Measurements from ENCODE around the gene TACC2. TPM values are rescaled to one million over a fixed set of nuclear protein-coding genes. Genes with fewer than 3 reads are reported as not detected.

Gene TACC2
- total RNA-seq, 8 experiments from 2014 or later, result 14.0 to 63.3 (median 31.9) TPM

- Histone ChIP-seq H3K4me1 (replicated peaks in 1 of 2) (no peaks in the 10 kb centered on the region), H3K27ac (no peak overlapping the region), H3K4me3 (no peak overlapping the region)
- WGBS, 10 experiments, result 74 to 100% (median 88%) methylated on average over 2 to 6 of the region's 14 CpGs; no CpG with 5 or more reads in 4 of the 10 experiments
- in situ Hi-C loops (cut with MboI; ENCODE audit: low pct_unique_long_range_greater_than_20kb in 2 of 9, low sequenced_read_pairs in 9 of 9, unreplicated experiment in 9 of 9), result no loop called here
- ATAC-seq (replicated peaks in 6 of 8), result no peak
Measured at GRCh38 chr10:122255509-122256301, 266.7 kb downstream of the TACC2 start.

- WGBS, 10 experiments, result 59 to 96% (median 86%) methylated on average over 3 of the region's 3 CpGs; no CpG with 5 or more reads in 5 of the 10 experiments
- no peak overlapping the region for H3K27ac ChIP-seq
- ATAC-seq (replicated peaks in 6 of 8), result no peak
- no peaks in the 10 kb centered on the region for H3K4me1 ChIP-seq (replicated peaks in 1 of 2)
- in situ Hi-C loops (cut with MboI; ENCODE audit: low pct_unique_long_range_greater_than_20kb in 2 of 9, low sequenced_read_pairs in 9 of 9, unreplicated experiment in 9 of 9), result no loop called here
- no peak overlapping the region for H3K4me3 ChIP-seq
Measured at GRCh38 chr10:122257041-122257440, 268.1 kb downstream of the TACC2 start.

- Histone ChIP-seq H3K4me3 (no peak overlapping the region), H3K27ac (no peak overlapping the region), H3K4me1 (replicated peaks in 1 of 2) (no peaks in the 10 kb centered on the region)
- in situ Hi-C loops (cut with MboI; ENCODE audit: low pct_unique_long_range_greater_than_20kb in 2 of 9, low sequenced_read_pairs in 9 of 9, unreplicated experiment in 9 of 9), result no loop called here
- WGBS, 10 experiments, result 60 to 100% (median 88%) methylated on average over 1 to 11 of the region's 25 CpGs; no CpG with 5 or more reads in 7 of the 10 experiments
- ATAC-seq (replicated peaks in 6 of 8), result peak in 1 of 8 experiments; percentile 14
Measured at GRCh38 chr10:122258136-122259074, 269.4 kb downstream of the TACC2 start.

- ATAC-seq (replicated peaks in 6 of 8), result no peak
- Histone ChIP-seq H3K4me3 (no peak overlapping the region), H3K27ac (no peak overlapping the region), H3K4me1 (replicated peaks in 1 of 2) (no peaks in the 10 kb centered on the region)
- in situ Hi-C loops (cut with MboI; ENCODE audit: low pct_unique_long_range_greater_than_20kb in 2 of 9, low sequenced_read_pairs in 9 of 9, unreplicated experiment in 9 of 9), result no loop called here
- 92 to 100% (median 97%) methylated on average over 2 to 3 of the region's 4 CpGs; no CpG with 5 or more reads in 4 of the 10 experiments for WGBS, 10 experiments
Measured at GRCh38 chr10:122259075-122259466, 270.1 kb downstream of the TACC2 start.

GRCh38 chr10:122261584-122261983 lies 272.6 kb downstream of the TACC2 start:
- no peak for ATAC-seq (replicated peaks in 6 of 8)
- H3K4me3 ChIP-seq, result no peak overlapping the region
- in situ Hi-C loops (cut with MboI; ENCODE audit: low pct_unique_long_range_greater_than_20kb in 2 of 9, low sequenced_read_pairs in 9 of 9, unreplicated experiment in 9 of 9), result no loop called here
- WGBS, 10 experiments, result 42 to 100% (median 76%) methylated on average over 1 of the region's 1 CpG; no CpG with 5 or more reads in 6 of the 10 experiments
- H3K27ac ChIP-seq, result no peak overlapping the region
- H3K4me1 ChIP-seq (replicated peaks in 1 of 2), result peaks cover 7 to 11% of the 10 kb centered on the region in 2 donors

GRCh38 chr10:122263971-122264370 lies 275.0 kb downstream of the TACC2 start:
- 0 to 67% (median 47%) methylated on average over 1 of the region's 1 CpG; no CpG with 5 or more reads in 2 of the 10 experiments for WGBS, 10 experiments
- peak in 3 of 8 experiments; percentile 16 to 55 (median 48) for ATAC-seq (replicated peaks in 6 of 8)
- in situ Hi-C loops (cut with MboI; ENCODE audit: low pct_unique_long_range_greater_than_20kb in 2 of 9, low sequenced_read_pairs in 9 of 9, unreplicated experiment in 9 of 9), result no loop called here
- Histone ChIP-seq H3K27ac (no peak overlapping the region), H3K4me3 (no peak overlapping the region), H3K4me1 (replicated peaks in 1 of 2) (peaks cover 7 to 11% of the 10 kb centered on the region in 2 donors)

GRCh38 chr10:122264436-122264835 lies 275.5 kb downstream of the TACC2 start:
- in situ Hi-C loops (cut with MboI; ENCODE audit: low pct_unique_long_range_greater_than_20kb in 2 of 9, low sequenced_read_pairs in 9 of 9, unreplicated experiment in 9 of 9), result no loop called here
- H3K4me3 ChIP-seq, result no peak overlapping the region
- 0 to 100% (median 36%) methylated on average over 1 of the region's 1 CpG; no CpG with 5 or more reads in 5 of the 10 experiments for WGBS, 10 experiments
- H3K27ac ChIP-seq, result no peak overlapping the region
- peak in 5 of 8 experiments; percentile 14 to 89 (median 84) for ATAC-seq (replicated peaks in 6 of 8)
- H3K4me1 ChIP-seq (replicated peaks in 1 of 2), result peaks cover 7 to 11% of the 10 kb centered on the region in 2 donors

GRCh38 chr10:122264931-122265330 lies 276.0 kb downstream of the TACC2 start:
- no peak overlapping the region for H3K27ac ChIP-seq
- H3K4me1 ChIP-seq (replicated peaks in 1 of 2), result peaks cover 7 to 11% of the 10 kb centered on the region in 2 donors
- no peak for ATAC-seq (replicated peaks in 6 of 8)
- H3K4me3 ChIP-seq, result no peak overlapping the region
- 81 to 100% (median 91%) methylated on average over 2 to 8 of the region's 8 CpGs; no CpG with 5 or more reads in 6 of the 10 experiments for WGBS, 10 experiments
- in situ Hi-C loops (cut with MboI; ENCODE audit: low pct_unique_long_range_greater_than_20kb in 2 of 9, low sequenced_read_pairs in 9 of 9, unreplicated experiment in 9 of 9), result no loop called here

- WGBS, 10 experiments, result 32 to 100% (median 67%) methylated on average over 1 to 6 of the region's 6 CpGs; no CpG with 5 or more reads in 3 of the 10 experiments
- Histone ChIP-seq H3K27ac (no peak overlapping the region), H3K4me1 (replicated peaks in 1 of 2) (peaks cover 7 to 11% of the 10 kb centered on the region in 2 donors), H3K4me3 (no peak overlapping the region)
- ATAC-seq (replicated peaks in 6 of 8), result peak in 4 of 8 experiments; percentile 24 to 70 (median 54)
- in situ Hi-C loops (cut with MboI; ENCODE audit: low pct_unique_long_range_greater_than_20kb in 2 of 9, low sequenced_read_pairs in 9 of 9, unreplicated experiment in 9 of 9), result no loop called here
Measured at GRCh38 chr10:122265896-122266295, 276.9 kb downstream of the TACC2 start.

GRCh38 chr10:122267849-122268737 lies 279.1 kb downstream of the TACC2 start:
- Histone ChIP-seq H3K27ac (no peak overlapping the region), H3K4me1 (replicated peaks in 1 of 2) (peaks cover 7 to 11% of the 10 kb centered on the region in 2 donors), H3K4me3 (no peak overlapping the region)
- in situ Hi-C loops (cut with MboI; ENCODE audit: low pct_unique_long_range_greater_than_20kb in 2 of 9, low sequenced_read_pairs in 9 of 9, unreplicated experiment in 9 of 9), result no loop called here
- WGBS, 10 experiments, result 0 to 100% (median 45%) methylated on average over 1 to 6 of the region's 14 CpGs; no CpG with 5 or more reads in 4 of the 10 experiments
- peak; percentile 34 to 97 (median 80) for ATAC-seq (replicated peaks in 6 of 8)

GRCh38 chr10:122269059-122269687 lies 280.2 kb downstream of the TACC2 start:
- H3K4me3 ChIP-seq, result no peak overlapping the region
- no peak for ATAC-seq (replicated peaks in 6 of 8)
- in situ Hi-C loops (cut with MboI; ENCODE audit: low pct_unique_long_range_greater_than_20kb in 2 of 9, low sequenced_read_pairs in 9 of 9, unreplicated experiment in 9 of 9), result no loop called here
- H3K27ac ChIP-seq, result no peak overlapping the region
- 38 to 100% (median 78%) methylated on average over 1 to 7 of the region's 10 CpGs for WGBS, 10 experiments
- peaks cover 7 to 11% of the 10 kb centered on the region in 2 donors for H3K4me1 ChIP-seq (replicated peaks in 1 of 2)

- Histone ChIP-seq H3K4me1 (replicated peaks in 1 of 2) (peaks cover under 1% of the 10 kb centered on the region in 2 donors), H3K27ac (no peak within 1 kb of the TSS), H3K4me3 (no peak within 1 kb of the TSS)
- no peak for ATAC-seq (replicated peaks in 6 of 8)
- WGBS, 10 experiments, result 44 to 67% methylated on average over 3 of the region's 5 CpGs; no CpG with 5 or more reads in 8 of the 10 experiments
- in situ Hi-C loops (cut with MboI; ENCODE audit: low pct_unique_long_range_greater_than_20kb in 2 of 9, low sequenced_read_pairs in 9 of 9, unreplicated experiment in 9 of 9), result no loop called here
Measured at GRCh38 chr10:122271076-122271475, 282.1 kb downstream of the TACC2 start, which contains the start of gene BTBD16. BTBD16 (plus strand) TSS chr10:122271296; CDS start chr10:122275082, 3,786 bp downstream.
